ENCODE data around the gene GSDMA. TPM values are rescaled to one million over a fixed set of nuclear protein-coding genes. Genes with fewer than 3 reads are reported as not detected.

GSDMA gene
- total RNA-seq, 1 experiment from 2014 or later = 0.55 TPM

- no peaks in the 10 kb centered on the region for H3K27me3 ChIP-seq (ENCODE audit: insufficient read depth, low read depth)
- no peaks in the 10 kb centered on the region for H3K79me2 ChIP-seq (ENCODE audit: low read depth)
- H3K9me3 ChIP-seq (ENCODE audit: insufficient read depth, low read depth) = no peaks in the 10 kb centered on the region
- ChIA-PET CTCF (interaction anchor here (0.5 to 1.7 kb wide), 3 partner anchors 10 to 274 kb away, joined by 3 to 6 read pairs (median 5); no protein-coding TSS in a partner anchor), POLR2A (ENCODE audit: unreplicated experiment) (no interaction called here)
- BruUV-seq (replicated peaks) = no TSS peak
- TF ChIP-seq CTCF (conservative IDR thresholded peaks at IDR 0.05) = no peak
- TF ChIP-seq EZH2 (IDR thresholded peaks at IDR 0.05; ENCODE audit: low read depth) = no peak
- intact Hi-C loops (cut with micrococcal nuclease; ENCODE audit: unreplicated experiment) = no loop called here
- no peak overlapping the region for H3K4me2 ChIP-seq
- no peaks in the 10 kb centered on the region for H3K9me2 ChIP-seq (ENCODE audit: insufficient read depth)
- peaks cover 4% of the 10 kb centered on the region; the same call in 1 of the 2 replicates for H3K36me3 ChIP-seq (ENCODE audit: low read depth)
- H3F3A ChIP-seq (ENCODE audit: insufficient read depth, low read depth) = peaks cover 11% of the 10 kb centered on the region; the same call in 1 of the 2 replicates
- no peak overlapping the region for H3K27ac ChIP-seq
- H3K4me3 ChIP-seq = no peak overlapping the region
- no peak overlapping the region for H2AFZ ChIP-seq
- H3K4me1 ChIP-seq (replicated peaks; ENCODE audit: insufficient read depth) = peaks cover 17% of the 10 kb centered on the region
- H4K20me1 ChIP-seq (ENCODE audit: insufficient read depth) = no peaks in the 10 kb centered on the region
- DNase-seq = no peak
Measured at GRCh38 chr17:40015998-40016985, 53.5 kb downstream of the GSDMA start.

- no peak for DNase-seq
- H3K36me3 ChIP-seq (ENCODE audit: low read depth) = peaks cover 4% of the 10 kb centered on the region; the same call in 1 of the 2 replicates
- no peaks in the 10 kb centered on the region for H3K9me3 ChIP-seq (ENCODE audit: insufficient read depth, low read depth)
- ChIA-PET POLR2A (ENCODE audit: unreplicated experiment) (no interaction called here), CTCF (interaction anchor here (0.7 kb wide), 1 partner anchor 221 kb away, joined by 4 read pairs; no protein-coding TSS in a partner anchor)
- H3F3A ChIP-seq (ENCODE audit: insufficient read depth, low read depth) = peaks cover 22% of the 10 kb centered on the region; the same call in 1 of the 2 replicates
- H3K27me3 ChIP-seq (ENCODE audit: insufficient read depth, low read depth) = no peaks in the 10 kb centered on the region
- H3K4me3 ChIP-seq = no peak overlapping the region
- BruUV-seq (replicated peaks) = no TSS peak
- H3K4me2 ChIP-seq = no peak overlapping the region
- no peak overlapping the region for H2AFZ ChIP-seq
- H3K27ac ChIP-seq = no peak overlapping the region
- H3K79me2 ChIP-seq (ENCODE audit: low read depth) = no peaks in the 10 kb centered on the region
- H4K20me1 ChIP-seq (ENCODE audit: insufficient read depth) = no peaks in the 10 kb centered on the region
- intact Hi-C loops (cut with micrococcal nuclease; ENCODE audit: unreplicated experiment) = no loop called here
- H3K4me1 ChIP-seq (replicated peaks; ENCODE audit: insufficient read depth) = peaks cover 30% of the 10 kb centered on the region
- TF ChIP-seq CTCF (conservative IDR thresholded peaks at IDR 0.05) (no peak), EZH2 (IDR thresholded peaks at IDR 0.05; ENCODE audit: low read depth) (no peak)
- no peaks in the 10 kb centered on the region for H3K9me2 ChIP-seq (ENCODE audit: insufficient read depth)
Measured at GRCh38 chr17:40017422-40018080, 54.7 kb downstream of the GSDMA start.

Data from PC-9 (cell line).